Measurements from ENCODE around the gene MORC4. TPM values are rescaled to one million over a fixed set of nuclear protein-coding genes. Genes with fewer than 3 reads are reported as not detected.

Gene MORC4
- total and polyA plus RNA-seq, 5 donors from 2014 or later: 6.7 to 12.1 (median 7.8) TPM

DNA sequence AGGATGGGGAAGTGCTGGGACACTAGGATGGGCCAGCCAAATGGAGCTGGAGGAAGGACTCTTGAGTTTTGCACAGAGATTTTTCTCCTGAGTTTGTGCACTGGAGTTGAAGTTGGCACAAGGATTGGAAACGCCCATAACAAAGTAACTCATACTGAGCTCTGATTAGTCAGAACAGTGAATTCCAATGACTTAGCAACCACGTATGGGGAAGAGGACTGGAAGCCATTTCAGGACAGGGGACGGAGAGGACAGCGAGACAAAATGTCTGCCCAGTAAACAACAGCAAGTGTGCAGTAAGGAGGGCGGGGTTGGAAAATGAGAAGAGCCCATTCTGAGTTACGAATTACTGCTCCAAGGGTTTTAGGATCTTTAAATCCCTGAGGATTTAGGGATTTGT, 102.8 kb downstream of the MORC4 start:
- ATAC-seq (ENCODE audit: low read depth in 2 of 2) (no peak), DNase-seq (no peak)
- Mint-ChIP-seq H3K27me3 (no peaks in the 10 kb centered on the region), H3K27ac (peak overlapping the region in 1 of 3 donors; percentile 75), H3K9me3 (no peaks in the 10 kb centered on the region), H3K4me1 (no peaks in the 10 kb centered on the region), H3K4me3 (no peak overlapping the region), H3K36me3 (no peaks in the 10 kb centered on the region)
- no peak overlapping the region for H3K27ac ChIP-seq (ENCODE audit: insufficient read depth, low read length, poor library complexity, severe bottlenecking)
- H3K36me3 ChIP-seq (ENCODE audit: control insufficient read depth, insufficient read depth, low read length): no peaks in the 10 kb centered on the region
- no peaks in the 10 kb centered on the region for H3K27me3 ChIP-seq (ENCODE audit: control insufficient read depth, insufficient read depth, low read length)
- H3K9me3 ChIP-seq (ENCODE audit: control insufficient read depth in 2 of 2, low read length in 2 of 2): no peaks in the 10 kb centered on the region
- H3K4me1 ChIP-seq (ENCODE audit: control insufficient read depth, insufficient read depth, low read length, poor library complexity, severe bottlenecking): no peaks in the 10 kb centered on the region
- no peak overlapping the region for H3K4me3 ChIP-seq (ENCODE audit: low read depth, low read length)

- Mint-ChIP-seq H3K9me3 (no peaks in the 10 kb centered on the region), H3K27ac (no peak overlapping the region), H3K36me3 (no peaks in the 10 kb centered on the region), H3K27me3 (no peaks in the 10 kb centered on the region), H3K4me1 (no peaks in the 10 kb centered on the region), H3K4me3 (no peak overlapping the region)
- Histone ChIP-seq H3K4me1 (ENCODE audit: control insufficient read depth, insufficient read depth, low read length, poor library complexity, severe bottlenecking) (no peaks in the 10 kb centered on the region), H3K9me3 (ENCODE audit: control insufficient read depth in 2 of 2, low read length in 2 of 2) (no peaks in the 10 kb centered on the region), H3K27me3 (ENCODE audit: control insufficient read depth, insufficient read depth, low read length) (no peaks in the 10 kb centered on the region), H3K27ac (ENCODE audit: insufficient read depth, low read length, poor library complexity, severe bottlenecking) (no peak overlapping the region), H3K4me3 (ENCODE audit: low read depth, low read length) (no peak overlapping the region), H3K36me3 (ENCODE audit: control insufficient read depth, insufficient read depth, low read length) (no peaks in the 10 kb centered on the region)
- ATAC-seq (ENCODE audit: low read depth in 2 of 2) (no peak), DNase-seq (no peak)
These were observed 105.0 kb downstream of the MORC4 start for GRCh38 chrX:106894978-106895452.

DNA sequence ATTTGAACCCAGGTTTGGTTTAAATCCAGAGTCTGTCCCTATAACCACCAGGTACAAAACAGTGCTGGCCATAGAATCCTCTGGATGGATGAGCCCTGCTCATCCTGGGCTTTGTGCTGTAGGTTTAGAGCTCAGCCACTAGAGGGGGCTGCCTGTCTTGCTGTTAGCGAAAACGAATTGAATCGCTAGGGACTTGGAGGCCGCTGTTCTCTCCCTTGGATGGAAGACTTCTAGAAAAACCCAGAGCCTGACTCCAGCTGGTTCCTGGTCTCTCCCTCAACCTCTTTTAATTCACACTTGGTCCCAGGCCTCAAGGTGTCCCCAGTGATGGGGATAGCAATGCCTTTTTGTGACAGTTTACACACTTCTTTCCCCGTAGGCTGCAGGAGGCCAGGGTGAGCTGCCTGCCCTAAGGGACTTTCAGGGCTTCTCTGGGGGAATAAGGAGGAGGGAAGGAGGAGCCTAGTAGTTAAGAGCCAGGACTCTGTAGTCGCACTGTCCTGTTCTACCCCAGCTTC, 105.6 kb downstream of the MORC4 start:
- peak; percentile 2 to 54 (median 44) for DNase-seq
- Histone ChIP-seq H3K4me3 (ENCODE audit: low read depth, low read length) (no peak overlapping the region), H3K36me3 (ENCODE audit: control insufficient read depth, insufficient read depth, low read length) (no peaks in the 10 kb centered on the region), H3K27ac (ENCODE audit: insufficient read depth, low read length, poor library complexity, severe bottlenecking) (no peak overlapping the region), H3K9me3 (ENCODE audit: control insufficient read depth in 2 of 2, low read length in 2 of 2) (no peaks in the 10 kb centered on the region), H3K27me3 (ENCODE audit: control insufficient read depth, insufficient read depth, low read length) (no peaks in the 10 kb centered on the region), H3K4me1 (ENCODE audit: control insufficient read depth, insufficient read depth, low read length, poor library complexity, severe bottlenecking) (no peaks in the 10 kb centered on the region)
- H3K9me3 Mint-ChIP-seq: no peaks in the 10 kb centered on the region
- H3K4me1 Mint-ChIP-seq: no peaks in the 10 kb centered on the region
- H3K27me3 Mint-ChIP-seq: no peaks in the 10 kb centered on the region
- no peak overlapping the region for H3K4me3 Mint-ChIP-seq
- ATAC-seq (ENCODE audit: low read depth in 2 of 2): peak; percentile 37 to 52
- H3K36me3 Mint-ChIP-seq: no peaks in the 10 kb centered on the region
- H3K27ac Mint-ChIP-seq: no peak overlapping the region

DNA sequence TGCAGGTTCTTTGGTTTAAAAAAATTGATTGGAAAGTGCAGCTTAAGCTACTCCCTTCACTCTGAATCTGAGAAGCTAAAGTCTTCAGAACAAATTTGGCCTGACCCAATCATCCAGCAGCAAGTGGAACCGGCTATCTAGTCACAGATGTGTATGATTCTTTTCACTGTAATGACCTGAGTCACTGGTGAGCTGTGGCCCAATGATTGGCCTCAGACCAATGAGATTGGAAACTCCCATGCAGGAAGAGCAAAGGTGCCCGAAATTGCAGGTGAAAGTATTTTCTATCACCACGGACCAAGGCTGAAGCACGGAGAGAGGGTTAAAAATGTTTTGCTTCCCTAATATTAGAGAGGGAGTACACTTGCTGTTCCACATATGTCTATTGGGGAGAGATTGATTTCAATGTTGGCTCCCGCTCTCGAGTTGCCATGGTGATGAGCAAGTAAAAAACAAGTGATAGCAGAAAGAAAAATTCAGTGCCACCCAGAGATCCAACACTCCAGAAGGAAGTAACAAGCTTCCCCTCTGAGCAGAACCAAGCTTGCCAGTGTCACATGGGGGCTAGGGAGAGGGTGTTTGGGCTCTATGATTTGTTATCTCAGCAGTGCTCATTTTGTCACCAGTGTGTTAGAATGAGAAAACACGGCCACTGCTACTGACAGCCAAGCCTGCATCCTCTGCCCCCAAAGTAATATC, 108.1 kb downstream of the MORC4 start:
- Histone ChIP-seq H3K27me3 (ENCODE audit: control insufficient read depth, insufficient read depth, low read length) (no peaks in the 10 kb centered on the region), H3K36me3 (ENCODE audit: control insufficient read depth, insufficient read depth, low read length) (no peaks in the 10 kb centered on the region), H3K4me3 (ENCODE audit: low read depth, low read length) (no peak overlapping the region), H3K9me3 (ENCODE audit: control insufficient read depth in 2 of 2, low read length in 2 of 2) (no peaks in the 10 kb centered on the region), H3K27ac (ENCODE audit: insufficient read depth, low read length, poor library complexity, severe bottlenecking) (no peak overlapping the region), H3K4me1 (ENCODE audit: control insufficient read depth, insufficient read depth, low read length, poor library complexity, severe bottlenecking) (no peaks in the 10 kb centered on the region)
- no peaks in the 10 kb centered on the region for H3K27me3 Mint-ChIP-seq
- no peak overlapping the region for H3K27ac Mint-ChIP-seq
- ATAC-seq (ENCODE audit: low read depth in 2 of 2) (no peak), DNase-seq (no peak)
- peaks cover 0 to 2% (median 0%) of the 10 kb centered on the region in 7 donors for H3K9me3 Mint-ChIP-seq
- no peaks in the 10 kb centered on the region for H3K36me3 Mint-ChIP-seq
- H3K4me3 Mint-ChIP-seq: no peak overlapping the region
- H3K4me1 Mint-ChIP-seq: no peaks in the 10 kb centered on the region

Other genes with a start within 250 kb of the MORC4 start
- gene TBC1D8B, start 197.5 kb downstream of the MORC4 start, total RNA-seq: 0.17 TPM
- gene TBC1D8B, start 197.5 kb downstream of the MORC4 start, polyA plus RNA-seq: under 1 TPM in 2 of 4 donors, not detected in 2; 0.03 to 0.05 TPM
- gene RIPPLY1, start 96.9 kb downstream of the MORC4 start, total RNA-seq: not detected
- gene RIPPLY1, start 96.9 kb downstream of the MORC4 start, polyA plus RNA-seq: not detected
- gene CLDN2, start 79.8 kb downstream of the MORC4 start, total RNA-seq: not detected
- gene CLDN2, start 79.8 kb downstream of the MORC4 start, polyA plus RNA-seq: not detected
- 16.8 TPM for gene RBM41, start 118.6 kb upstream of the MORC4 start, total RNA-seq
- 10 to 100 TPM in 2 of 4 donors, 1 to 10 TPM in 2; 5.3 to 10.3 (median 9.6) TPM for gene RBM41, start 118.6 kb upstream of the MORC4 start, polyA plus RNA-seq
- gene NUP62CL, start 206.2 kb upstream of the MORC4 start, total RNA-seq: 3.3 TPM
- 1 to 10 TPM in 3 of 4 donors, under 1 TPM in 1; 0.80 to 2.3 (median 1.4) TPM for gene NUP62CL, start 206.2 kb upstream of the MORC4 start, polyA plus RNA-seq
- not detected for gene DNAAF6, start 206.4 kb upstream of the MORC4 start, total RNA-seq
- not detected for gene DNAAF6, start 206.4 kb upstream of the MORC4 start, polyA plus RNA-seq